ENCODE data around the gene SPRR1A. TPM values are rescaled to one million over a fixed set of nuclear protein-coding genes. Genes with fewer than 3 reads are reported as not detected.

The SPRR1A gene
- total RNA-seq, 2 donors from 2014 or later: not detected

- Histone ChIP-seq H3K4me3 (no peak overlapping the region), H3K36me3 (no peaks in the 10 kb centered on the region), H3K27me3 (replicated peaks; ENCODE audit: insufficient read depth) (no peaks in the 10 kb centered on the region), H3K4me1 (ENCODE audit: control insufficient read depth in 1 of 2, low read depth in 2 of 2) (no peaks in the 10 kb centered on the region), H3K27ac (no peak overlapping the region), H3K9me3 (no peaks in the 10 kb centered on the region)
- ATAC-seq (ENCODE audit: insufficient number of reproducible peaks, low FRiP score, low read depth) (no peak), DNase-seq (ENCODE audit: low spot score) (no peak)
- TF ChIP-seq, protein P1, sequence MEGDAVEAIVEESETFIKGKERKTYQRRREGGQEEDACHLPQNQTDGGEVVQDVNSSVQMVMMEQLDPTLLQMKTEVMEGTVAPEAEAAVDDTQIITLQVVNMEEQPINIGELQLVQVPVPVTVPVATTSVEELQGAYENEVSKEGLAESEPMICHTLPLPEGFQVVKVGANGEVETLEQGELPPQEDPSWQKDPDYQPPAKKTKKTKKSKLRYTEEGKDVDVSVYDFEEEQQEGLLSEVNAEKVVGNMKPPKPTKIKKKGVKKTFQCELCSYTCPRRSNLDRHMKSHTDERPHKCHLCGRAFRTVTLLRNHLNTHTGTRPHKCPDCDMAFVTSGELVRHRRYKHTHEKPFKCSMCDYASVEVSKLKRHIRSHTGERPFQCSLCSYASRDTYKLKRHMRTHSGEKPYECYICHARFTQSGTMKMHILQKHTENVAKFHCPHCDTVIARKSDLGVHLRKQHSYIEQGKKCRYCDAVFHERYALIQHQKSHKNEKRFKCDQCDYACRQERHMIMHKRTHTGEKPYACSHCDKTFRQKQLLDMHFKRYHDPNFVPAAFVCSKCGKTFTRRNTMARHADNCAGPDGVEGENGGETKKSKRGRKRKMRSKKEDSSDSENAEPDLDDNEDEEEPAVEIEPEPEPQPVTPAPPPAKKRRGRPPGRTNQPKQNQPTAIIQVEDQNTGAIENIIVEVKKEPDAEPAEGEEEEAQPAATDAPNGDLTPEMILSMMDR (IDR thresholded peaks at IDR 0.05): no peak
Measured at GRCh38 chr1:153035211-153035610, 51.3 kb downstream of the SPRR1A start.

Other genes starting within 250 kb of the SPRR1A start
- gene KPRP, start 226.1 kb upstream of the SPRR1A start, total RNA-seq: under 1 TPM in 1 of 2 donors, not detected in 1; 0.14 TPM
- not detected for gene LCE1F, start 208.9 kb upstream of the SPRR1A start, total RNA-seq
- not detected for gene LCE1E, start 197.8 kb upstream of the SPRR1A start, total RNA-seq
- not detected for gene LCE1D, start 187.4 kb upstream of the SPRR1A start, total RNA-seq
- gene LCE1C, start 177.4 kb upstream of the SPRR1A start, total RNA-seq: 1 to 10 TPM in 1 of 2 donors, not detected in 1; 2.8 TPM
- gene LCE1B, start 172.1 kb upstream of the SPRR1A start, total RNA-seq: not detected
- gene LCE1A, start 156.6 kb upstream of the SPRR1A start, total RNA-seq: not detected
- not detected for gene LCE6A, start 141.2 kb upstream of the SPRR1A start, total RNA-seq
- not detected for gene LCE7A, start 124.1 kb upstream of the SPRR1A start, total RNA-seq
- not detected for gene SMCP, start 105.8 kb upstream of the SPRR1A start, total RNA-seq
- gene IVL, start 75.5 kb upstream of the SPRR1A start, total RNA-seq: under 1 TPM in 1 of 2 donors, not detected in 1; 0.27 TPM
- gene SPRR5, start 36.9 kb upstream of the SPRR1A start, total RNA-seq: not detected
- not detected for gene SPRR4, start 13.4 kb upstream of the SPRR1A start, total RNA-seq
- not detected for gene SPRR3, start 17.7 kb downstream of the SPRR1A start, total RNA-seq
- not detected for gene SPRR1B, start 47.1 kb downstream of the SPRR1A start, total RNA-seq
- not detected for gene SPRR2D, start 57.0 kb downstream of the SPRR1A start, total RNA-seq
- not detected for gene SPRR2A, start 73.4 kb downstream of the SPRR1A start, total RNA-seq
- gene SPRR2B, start 87.5 kb downstream of the SPRR1A start, total RNA-seq: not detected
- gene SPRR2E, start 110.4 kb downstream of the SPRR1A start, total RNA-seq: not detected
- gene SPRR2F, start 129.4 kb downstream of the SPRR1A start, total RNA-seq: not detected
- gene SPRR2G, start 166.8 kb downstream of the SPRR1A start, total RNA-seq: not detected
- gene LELP1, start 219.3 kb downstream of the SPRR1A start, total RNA-seq: not detected
- not detected for gene PRR9, start 233.5 kb downstream of the SPRR1A start, total RNA-seq